Activated B cell treated with CpG ODN at 0.5 μM for 24 hours (primary cell): ENCODE results near the gene ABCC11. TPM values are rescaled to one million over a fixed set of nuclear protein-coding genes. Genes with fewer than 3 reads are reported as not detected.

Source experiments
- ATAC-seq: fragments of 200-7000 bp; cut with Tn5 transposase; one replicate; pipeline ENCODE4 v1.10.0; 2021; ENCODE audit warnings: low read depth, mild to moderate bottlenecking, moderate library complexity
- CTCF ChIA-PET: fragments of 350-600 bp; sonication (Branson Sonifier 250); formaldehyde crosslinking; loops from one replicate; lab custom pipeline; 2021; ENCODE audit warnings: antibody characterized with exemption; lab: Charles Lee
- POLR2A ChIA-PET: fragments of 350-600 bp; sonication (Branson Sonifier 250); formaldehyde crosslinking; loops from one replicate; lab custom pipeline; 2021; ENCODE audit warnings: antibody characterized with exemption; lab: Charles Lee
- DNase-seq: peaks from one replicate; pipeline ENCODE4 v3.0.0; 2022
- H3K27ac Mint-ChIP-seq: one replicate; pipeline ENCODE4 v1.8.0; 2020; ENCODE audit warnings: mixed read lengths
- H3K27me3 Mint-ChIP-seq: one replicate; pipeline ENCODE4 v1.8.0; 2021; ENCODE audit warnings: mixed read lengths
- H3K36me3 Mint-ChIP-seq: one replicate; pipeline ENCODE4 v1.8.0; 2021; ENCODE audit warnings: low read depth, mixed read lengths
- H3K4me1 Mint-ChIP-seq: one replicate; pipeline ENCODE4 v1.8.0; 2021; ENCODE audit warnings: mixed read lengths
- H3K4me3 Mint-ChIP-seq: one replicate; pipeline ENCODE4 v1.8.0; 2020; ENCODE audit warnings: mild to moderate bottlenecking, mixed read lengths
- H3K9me3 Mint-ChIP-seq: one replicate; pipeline ENCODE4 v1.8.0; 2020; ENCODE audit warnings: mixed read lengths
- CTCF ChIP-seq: fragments of 200-600 bp; IDR thresholded peaks from one replicate; pipeline ENCODE4 v1.8.0; 2022; ENCODE audit warnings: antibody characterized with exemption, mild to moderate bottlenecking
- intact Hi-C: fragments of 100-400 bp; cut with micrococcal nuclease; formaldehyde crosslinking; loops from one replicate; pipeline ENCODE4 v1.15.1; 2024
- total RNA-seq: library from RNA; stranded (reverse); gene quantifications from 2 replicates; pipeline ENCODE4 v1.2.3, GENCODE V29; 2022

Gene ABCC11
- total RNA-seq, 1 donor from 2014 or later, result not detected

- Mint-ChIP-seq H3K9me3 (no peaks in the 10 kb centered on the region), H3K4me1 (no peaks in the 10 kb centered on the region), H3K36me3 (peaks cover 66% of the 10 kb centered on the region), H3K4me3 (no peak overlapping the region), H3K27ac (no peak overlapping the region), H3K27me3 (no peaks in the 10 kb centered on the region)
- TF ChIP-seq CTCF, result no peak
- intact Hi-C loops, result loop anchor here (10.0 kb wide), 2 partner anchors 56 to 266 kb away; no protein-coding TSS in a partner anchor
- DNase-seq (no peak), ATAC-seq (no peak)
- CTCF ChIA-PET, result no interaction called here
- POLR2A ChIA-PET, result no interaction called here
Observed at GRCh38 chr16:48279199-48279598, 31.9 kb upstream of the ABCC11 start.

GRCh38 chr16:48277158-48277557 is 29.8 kb upstream of the ABCC11 start:
- Mint-ChIP-seq H3K4me1 (no peaks in the 10 kb centered on the region), H3K36me3 (peaks cover 59% of the 10 kb centered on the region), H3K9me3 (no peaks in the 10 kb centered on the region), H3K27ac (no peak overlapping the region), H3K4me3 (no peak overlapping the region), H3K27me3 (no peaks in the 10 kb centered on the region)
- DNase-seq (no peak), ATAC-seq (no peak)
- ChIA-PET POLR2A (no interaction called here), CTCF (no interaction called here)
- TF ChIP-seq CTCF, result no peak
- intact Hi-C loops, result loop anchor here (10.0 kb wide), 2 partner anchors 58 to 268 kb away; no protein-coding TSS in a partner anchor

GRCh38 chr16:48276102-48276501 is 28.8 kb upstream of the ABCC11 start:
- H3K4me3 Mint-ChIP-seq, result no peak overlapping the region
- POLR2A ChIA-PET, result no interaction called here
- no peaks in the 10 kb centered on the region for H3K27me3 Mint-ChIP-seq
- ATAC-seq, result no peak
- intact Hi-C loops, result loop anchor here (10.0 kb wide), 2 partner anchors 59 to 269 kb away; no protein-coding TSS in a partner anchor
- H3K27ac Mint-ChIP-seq, result no peak overlapping the region
- H3K4me1 Mint-ChIP-seq, result no peaks in the 10 kb centered on the region
- no peak for DNase-seq
- no peak for TF ChIP-seq CTCF
- peaks cover 63% of the 10 kb centered on the region for H3K36me3 Mint-ChIP-seq
- CTCF ChIA-PET, result no interaction called here
- no peaks in the 10 kb centered on the region for H3K9me3 Mint-ChIP-seq

- H3K36me3 Mint-ChIP-seq, result peaks cover 68% of the 10 kb centered on the region
- no peak for DNase-seq
- ChIA-PET CTCF (no interaction called here), POLR2A (no interaction called here)
- no peak overlapping the region for H3K27ac Mint-ChIP-seq
- no peak overlapping the region for H3K4me3 Mint-ChIP-seq
- no peak for TF ChIP-seq CTCF
- H3K4me1 Mint-ChIP-seq, result no peaks in the 10 kb centered on the region
- no peak for ATAC-seq
- no peaks in the 10 kb centered on the region for H3K9me3 Mint-ChIP-seq
- no peaks in the 10 kb centered on the region for H3K27me3 Mint-ChIP-seq
- intact Hi-C loops, result loop anchor here (10.0 kb wide), 2 partner anchors 60 to 270 kb away; no protein-coding TSS in a partner anchor
Observed at GRCh38 chr16:48274476-48274875, 27.1 kb upstream of the ABCC11 start.

- H3K27ac Mint-ChIP-seq, result no peak overlapping the region
- POLR2A ChIA-PET, result no interaction called here
- CTCF ChIA-PET, result no interaction called here
- ATAC-seq (no peak), DNase-seq (no peak)
- peaks cover 64% of the 10 kb centered on the region for H3K36me3 Mint-ChIP-seq
- no peak overlapping the region for H3K4me3 Mint-ChIP-seq
- H3K9me3 Mint-ChIP-seq, result no peaks in the 10 kb centered on the region
- TF ChIP-seq CTCF, result no peak
- H3K4me1 Mint-ChIP-seq, result no peaks in the 10 kb centered on the region
- H3K27me3 Mint-ChIP-seq, result no peaks in the 10 kb centered on the region
- intact Hi-C loops, result loop anchor here (10.0 kb wide), 2 partner anchors 62 to 272 kb away; no protein-coding TSS in a partner anchor
Observed at GRCh38 chr16:48272837-48273421, 25.6 kb upstream of the ABCC11 start.
